ENCODE data around the gene FAM53A.

DNA sequence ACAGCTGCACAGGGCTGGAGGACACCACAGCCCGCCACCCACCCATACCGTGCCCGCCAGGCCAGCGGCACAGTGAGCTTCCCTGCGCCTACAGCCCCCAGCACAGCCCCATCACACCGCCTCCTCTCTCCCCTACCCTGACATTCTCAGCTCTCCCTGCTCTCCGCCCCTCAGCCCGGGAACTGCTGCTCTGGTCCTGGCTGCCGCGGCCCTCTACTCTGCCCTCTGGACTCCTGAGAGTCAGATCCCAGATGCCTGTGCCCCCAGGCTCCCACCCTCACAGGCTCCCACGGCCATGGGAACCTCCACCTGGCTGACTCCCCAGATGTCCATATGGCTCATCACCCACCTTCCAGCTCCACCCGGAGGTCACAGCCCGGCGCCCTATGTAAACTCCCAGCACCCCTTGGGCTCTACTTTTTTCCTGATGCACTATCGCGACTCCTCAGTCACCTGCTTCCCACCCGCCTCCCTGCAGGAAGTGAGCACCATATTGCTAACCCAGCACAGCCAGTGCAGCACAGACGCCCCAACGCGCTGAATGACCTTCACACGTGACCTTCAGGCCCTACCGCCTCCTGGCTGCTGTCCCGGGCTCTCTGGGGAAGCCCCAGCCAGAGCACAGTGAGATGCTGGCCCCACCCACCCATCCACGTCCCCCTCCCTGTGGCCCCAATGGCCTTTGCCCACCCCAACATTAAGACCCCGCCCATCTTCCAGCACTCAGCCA lies 23.0 kb downstream of the FAM53A start:
- TF ChIP-seq, protein P1, sequence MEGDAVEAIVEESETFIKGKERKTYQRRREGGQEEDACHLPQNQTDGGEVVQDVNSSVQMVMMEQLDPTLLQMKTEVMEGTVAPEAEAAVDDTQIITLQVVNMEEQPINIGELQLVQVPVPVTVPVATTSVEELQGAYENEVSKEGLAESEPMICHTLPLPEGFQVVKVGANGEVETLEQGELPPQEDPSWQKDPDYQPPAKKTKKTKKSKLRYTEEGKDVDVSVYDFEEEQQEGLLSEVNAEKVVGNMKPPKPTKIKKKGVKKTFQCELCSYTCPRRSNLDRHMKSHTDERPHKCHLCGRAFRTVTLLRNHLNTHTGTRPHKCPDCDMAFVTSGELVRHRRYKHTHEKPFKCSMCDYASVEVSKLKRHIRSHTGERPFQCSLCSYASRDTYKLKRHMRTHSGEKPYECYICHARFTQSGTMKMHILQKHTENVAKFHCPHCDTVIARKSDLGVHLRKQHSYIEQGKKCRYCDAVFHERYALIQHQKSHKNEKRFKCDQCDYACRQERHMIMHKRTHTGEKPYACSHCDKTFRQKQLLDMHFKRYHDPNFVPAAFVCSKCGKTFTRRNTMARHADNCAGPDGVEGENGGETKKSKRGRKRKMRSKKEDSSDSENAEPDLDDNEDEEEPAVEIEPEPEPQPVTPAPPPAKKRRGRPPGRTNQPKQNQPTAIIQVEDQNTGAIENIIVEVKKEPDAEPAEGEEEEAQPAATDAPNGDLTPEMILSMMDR (IDR thresholded peaks at IDR 0.05), result no peak
- no peak for TF ChIP-seq EP300 (IDR thresholded peaks at IDR 0.05)
- TF ChIP-seq POLR2A (IDR thresholded peaks at IDR 0.05), result no peak
- TF ChIP-seq POLR2AphosphoS5 (IDR thresholded peaks at IDR 0.05), result no peak

Measured in gastroesophageal sphincter (tissue), 3 donors.